Activated T-cell treated with anti-CD3 and anti-CD28 coated beads, Interleukin-2, amount 50 U/mL, for 1 hour (primary cell): ENCODE results near the gene TRAPPC8.
"Not testable (repeated sequence)": the region's sequence is repeated elsewhere in the genome, so short reads cannot be mapped to it uniquely, and the experiment has no call there.

ENCODE experiments used
- DNase-seq: peaks from one replicate; pipeline ENCODE4 v3.0.0-alpha.2; 2020

TRAPPC8 gene, protein sequence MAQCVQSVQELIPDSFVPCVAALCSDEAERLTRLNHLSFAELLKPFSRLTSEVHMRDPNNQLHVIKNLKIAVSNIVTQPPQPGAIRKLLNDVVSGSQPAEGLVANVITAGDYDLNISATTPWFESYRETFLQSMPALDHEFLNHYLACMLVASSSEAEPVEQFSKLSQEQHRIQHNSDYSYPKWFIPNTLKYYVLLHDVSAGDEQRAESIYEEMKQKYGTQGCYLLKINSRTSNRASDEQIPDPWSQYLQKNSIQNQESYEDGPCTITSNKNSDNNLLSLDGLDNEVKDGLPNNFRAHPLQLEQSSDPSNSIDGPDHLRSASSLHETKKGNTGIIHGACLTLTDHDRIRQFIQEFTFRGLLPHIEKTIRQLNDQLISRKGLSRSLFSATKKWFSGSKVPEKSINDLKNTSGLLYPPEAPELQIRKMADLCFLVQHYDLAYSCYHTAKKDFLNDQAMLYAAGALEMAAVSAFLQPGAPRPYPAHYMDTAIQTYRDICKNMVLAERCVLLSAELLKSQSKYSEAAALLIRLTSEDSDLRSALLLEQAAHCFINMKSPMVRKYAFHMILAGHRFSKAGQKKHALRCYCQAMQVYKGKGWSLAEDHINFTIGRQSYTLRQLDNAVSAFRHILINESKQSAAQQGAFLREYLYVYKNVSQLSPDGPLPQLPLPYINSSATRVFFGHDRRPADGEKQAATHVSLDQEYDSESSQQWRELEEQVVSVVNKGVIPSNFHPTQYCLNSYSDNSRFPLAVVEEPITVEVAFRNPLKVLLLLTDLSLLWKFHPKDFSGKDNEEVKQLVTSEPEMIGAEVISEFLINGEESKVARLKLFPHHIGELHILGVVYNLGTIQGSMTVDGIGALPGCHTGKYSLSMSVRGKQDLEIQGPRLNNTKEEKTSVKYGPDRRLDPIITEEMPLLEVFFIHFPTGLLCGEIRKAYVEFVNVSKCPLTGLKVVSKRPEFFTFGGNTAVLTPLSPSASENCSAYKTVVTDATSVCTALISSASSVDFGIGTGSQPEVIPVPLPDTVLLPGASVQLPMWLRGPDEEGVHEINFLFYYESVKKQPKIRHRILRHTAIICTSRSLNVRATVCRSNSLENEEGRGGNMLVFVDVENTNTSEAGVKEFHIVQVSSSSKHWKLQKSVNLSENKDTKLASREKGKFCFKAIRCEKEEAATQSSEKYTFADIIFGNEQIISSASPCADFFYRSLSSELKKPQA (N-terminal part only)

DNA sequence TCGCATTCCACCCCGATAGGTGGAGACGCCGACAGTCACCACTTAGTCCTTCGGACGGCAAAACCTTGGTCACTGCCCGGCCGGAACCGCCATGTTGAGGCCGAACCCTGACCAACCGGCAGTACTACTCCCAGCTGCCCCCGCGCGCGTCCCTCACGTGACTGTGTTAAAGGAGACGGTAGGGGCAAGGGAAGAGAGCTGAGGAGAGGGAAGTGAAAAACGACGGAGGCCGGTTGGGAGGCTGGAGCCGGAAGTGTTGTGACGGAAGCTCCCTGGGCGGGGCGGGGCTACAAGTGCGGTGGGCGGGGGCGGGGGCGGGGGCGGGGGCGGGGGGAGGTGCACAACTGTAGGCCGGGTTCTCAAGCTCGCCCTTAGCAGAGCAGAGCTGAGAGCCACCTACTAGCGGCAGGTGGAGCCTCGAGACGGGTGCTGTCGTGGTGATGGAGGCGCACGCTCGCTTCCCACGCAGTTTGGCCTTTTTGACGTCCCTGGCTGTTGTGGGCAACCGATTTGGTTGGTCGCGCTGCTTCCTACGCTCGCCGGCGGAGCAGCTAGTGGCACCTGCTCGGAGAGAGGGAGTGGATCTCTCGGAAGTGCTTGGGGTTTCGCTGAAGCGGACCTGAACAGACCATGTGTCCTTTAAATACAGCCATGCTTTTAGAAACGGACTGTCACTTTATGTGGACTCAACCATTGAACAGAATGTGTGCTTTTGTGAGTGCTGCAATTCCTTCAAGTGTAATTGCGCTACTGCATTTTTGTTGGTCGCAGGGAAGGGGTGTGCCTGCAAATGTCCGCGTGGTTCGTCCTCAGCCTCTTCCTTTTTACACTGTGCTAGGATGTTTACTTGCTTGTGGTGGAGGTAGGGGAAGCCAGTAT lies at the start of gene TRAPPC8:
Gene TRAPPC8, minus strand, starts transcription at position 130 of the 879 bp plus-strand sequence. CDS start 364 bp downstream, outside the sequence.
- DNase-seq: peak; percentile 88

DNA sequence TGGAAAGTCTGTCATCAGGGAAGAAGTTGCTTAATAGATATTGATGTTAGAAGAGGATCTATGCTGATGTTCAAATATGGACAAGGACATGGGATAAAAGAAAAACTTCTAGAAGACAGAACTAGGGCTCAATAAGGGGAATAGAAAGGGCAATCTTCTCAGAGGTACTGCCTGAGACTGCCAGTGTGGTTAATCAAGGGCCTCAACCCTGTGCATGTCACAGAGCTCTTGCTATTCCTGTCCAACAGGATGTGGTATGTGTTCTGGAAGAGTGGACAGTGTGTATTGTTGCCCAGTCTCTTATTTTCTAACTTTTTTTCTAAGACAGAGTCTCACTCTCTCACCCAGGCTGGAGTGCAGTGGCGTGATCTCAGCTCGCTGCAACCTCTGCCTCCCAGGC lies 47.9 kb upstream of the TRAPPC8 start:
- DNase-seq: no peak

DNA sequence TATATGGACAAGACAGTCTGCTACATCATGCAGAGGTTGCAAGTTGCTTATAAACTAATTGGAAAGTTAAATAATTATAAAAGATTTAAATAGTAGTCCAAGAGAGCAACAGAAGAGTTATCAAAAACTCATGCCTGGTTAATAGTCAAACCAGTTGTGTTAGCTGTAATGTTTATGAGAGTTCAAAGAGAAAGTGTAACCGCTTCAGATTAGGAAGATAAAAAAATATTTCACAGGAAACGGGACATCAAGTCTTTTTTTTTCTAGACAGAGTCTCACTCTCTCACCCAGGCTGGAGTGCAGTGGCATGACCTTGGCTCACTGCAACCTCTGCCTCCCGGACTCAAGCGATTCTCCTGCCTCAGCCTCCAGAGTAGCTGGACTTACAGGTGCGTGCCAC lies 41.0 kb upstream of the TRAPPC8 start:
- DNase-seq: no peak

DNA sequence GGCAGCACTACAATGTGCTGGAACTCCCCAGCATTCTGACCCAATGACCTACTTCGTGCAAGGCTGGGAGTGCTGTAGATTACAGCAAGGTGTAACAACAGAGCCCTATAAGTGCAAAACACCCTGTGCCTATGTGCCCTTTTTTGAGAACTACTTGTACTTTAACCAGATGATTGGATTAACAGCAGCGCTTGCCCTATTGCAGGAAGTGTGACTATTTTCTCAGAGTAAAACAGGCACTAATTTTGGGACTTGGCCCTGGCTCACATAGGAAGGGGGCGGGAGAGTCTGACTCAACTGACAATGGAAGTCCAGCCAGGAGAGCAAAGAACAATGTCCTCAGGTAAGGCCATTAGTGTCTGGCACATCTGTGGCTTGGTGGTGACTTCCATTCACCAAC lies 40.1 kb upstream of the TRAPPC8 start:
- DNase-seq: no peak

GRCh38 chr18:31980863-31981262 lies 37.9 kb upstream of the TRAPPC8 start:
- no peak for DNase-seq

- no peak for DNase-seq
Measured at GRCh38 chr18:31979714-31980113, 36.8 kb upstream of the TRAPPC8 start.

DNA sequence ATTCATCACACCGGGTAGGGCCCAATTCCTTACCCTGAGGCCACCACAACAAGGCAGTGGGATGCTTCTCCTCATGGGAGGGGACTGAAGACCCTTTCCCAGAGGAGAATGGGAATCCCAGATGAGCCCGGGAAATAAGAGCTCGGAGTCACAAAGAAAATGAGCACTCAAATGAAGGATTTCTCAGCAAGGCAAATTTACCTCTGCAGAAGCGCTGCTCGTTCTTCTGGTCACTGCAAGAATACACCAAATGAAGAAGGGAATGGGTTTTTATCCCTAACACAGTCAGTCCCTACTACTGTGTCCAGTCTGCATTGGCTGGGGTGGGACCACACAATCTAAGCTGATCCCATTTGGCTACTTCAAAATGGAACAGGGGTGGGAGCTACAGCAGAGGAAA lies 35.7 kb upstream of the TRAPPC8 start:
- no peak for DNase-seq

- DNase-seq: no peak
Measured at GRCh38 chr18:31977270-31977872, 34.4 kb upstream of the TRAPPC8 start.

DNA sequence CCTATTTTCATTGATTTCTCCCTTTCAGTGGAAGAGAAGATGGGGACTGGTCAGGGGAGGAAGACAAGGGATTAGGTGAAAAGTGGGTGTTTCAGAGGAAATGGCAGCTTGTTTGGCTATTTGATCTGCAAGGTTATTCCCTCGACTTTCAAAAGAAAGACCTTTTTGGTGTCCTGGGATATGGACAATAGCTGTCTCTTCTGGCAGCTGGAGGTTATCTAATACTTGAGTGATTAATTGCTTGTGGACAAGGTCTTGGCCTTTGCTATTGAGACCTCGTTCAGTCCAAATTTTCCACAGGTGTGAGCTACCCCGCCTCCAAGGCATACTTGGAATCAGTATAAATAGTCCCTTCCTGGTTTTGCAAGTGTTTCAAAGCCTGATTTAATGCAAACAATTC lies 33.3 kb upstream of the TRAPPC8 start:
- DNase-seq: no peak

DNA sequence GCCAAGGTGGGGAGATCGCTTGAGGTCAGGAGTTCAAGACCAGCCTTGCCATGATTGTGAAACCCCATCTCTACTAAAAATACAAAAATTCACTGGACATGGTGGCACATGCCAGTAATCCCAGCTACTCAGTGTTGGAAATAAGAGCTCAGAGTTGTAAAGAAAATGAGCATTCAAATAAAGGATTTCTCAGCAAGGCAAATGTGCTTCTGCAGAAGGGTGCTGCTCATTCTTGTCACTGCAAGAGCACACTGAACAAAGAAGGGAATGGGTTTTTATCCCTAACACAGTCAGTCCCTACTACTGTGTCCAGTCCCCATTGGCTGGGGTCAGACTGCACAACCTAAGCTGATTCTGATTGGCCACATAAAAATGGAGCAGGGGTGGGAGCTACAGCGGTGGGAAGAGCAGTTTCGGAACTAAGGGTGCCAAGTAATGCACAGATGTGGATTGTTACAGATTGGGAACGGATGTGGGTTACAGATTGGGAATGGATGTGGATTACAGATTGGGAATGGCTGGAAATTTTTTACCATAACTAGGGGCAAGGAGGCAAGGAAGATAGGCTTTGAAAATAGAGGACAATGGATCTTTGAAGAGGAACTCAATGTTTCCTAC lies 31.1 kb upstream of the TRAPPC8 start:
- no peak for DNase-seq

GRCh38 chr18:31970617-31971016 lies 27.7 kb upstream of the TRAPPC8 start:
- no peak for DNase-seq

- no peak for DNase-seq
Measured at GRCh38 chr18:31965316-31965970, 22.5 kb upstream of the TRAPPC8 start.

GRCh38 chr18:31957728-31958127 lies 14.8 kb upstream of the TRAPPC8 start:
- no peak for DNase-seq

DNA sequence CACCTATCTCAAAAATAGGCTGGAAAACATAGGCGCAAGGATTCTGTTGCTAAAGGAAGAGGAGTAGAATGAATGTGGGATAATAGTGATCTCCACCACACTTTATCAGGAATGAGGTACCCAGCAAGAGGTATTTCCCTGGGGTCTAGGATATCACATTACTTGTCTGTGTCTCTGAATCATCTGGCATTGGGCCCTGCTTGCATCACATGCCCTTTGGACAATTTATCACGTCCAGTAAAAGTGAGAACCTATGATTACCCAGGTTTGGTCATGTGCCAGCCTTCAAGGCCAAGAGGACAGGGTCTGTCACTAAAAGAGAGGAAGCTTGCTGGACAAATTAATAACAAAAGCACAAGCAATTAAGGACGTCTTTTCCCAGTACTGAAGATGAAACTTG lies 11.4 kb upstream of the TRAPPC8 start:
- no peak for DNase-seq

- not testable (repeated sequence) for DNase-seq
Measured at GRCh38 chr18:31953699-31954098, 10.8 kb upstream of the TRAPPC8 start.

DNA sequence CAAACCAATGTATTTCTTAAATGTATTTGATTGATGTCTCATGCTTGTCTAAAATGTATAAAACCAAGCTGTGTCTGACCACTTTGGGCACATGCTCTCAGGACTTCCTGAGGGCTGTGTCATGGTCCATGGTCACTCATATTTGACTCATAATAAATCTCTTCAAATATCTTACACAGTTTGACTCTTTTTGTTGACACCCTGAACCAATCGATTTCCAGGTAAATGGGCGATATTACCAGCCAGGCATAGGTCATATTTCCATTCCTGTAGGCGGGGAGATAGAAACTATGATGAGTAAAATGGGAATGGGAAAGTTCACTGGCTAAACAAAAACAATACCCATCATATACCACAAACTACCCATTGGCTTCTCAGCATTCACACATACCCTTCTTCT lies 9.3 kb upstream of the TRAPPC8 start:
- no peak for DNase-seq

GRCh38 chr18:31950583-31950982 lies 7.7 kb upstream of the TRAPPC8 start:
- no peak for DNase-seq

DNA sequence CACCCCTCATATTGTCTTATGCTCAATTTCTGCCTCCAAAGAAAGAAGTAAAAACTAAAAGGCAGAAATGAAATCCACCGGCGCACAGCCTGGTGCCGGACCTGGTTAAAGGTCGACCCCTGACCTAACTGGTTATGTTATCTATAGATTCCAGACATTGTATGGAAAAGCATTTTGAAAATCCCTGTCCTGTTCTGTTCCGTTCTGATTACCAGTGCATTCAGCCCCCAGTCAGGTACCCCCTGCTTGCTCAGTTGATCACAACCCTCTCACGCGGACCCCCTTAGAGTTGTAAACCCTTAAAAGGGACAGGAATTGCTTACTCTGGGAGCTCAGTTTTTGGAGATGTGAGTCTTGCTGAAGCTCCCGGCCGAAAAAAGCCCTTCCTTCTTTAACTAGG lies 5.4 kb upstream of the TRAPPC8 start:
- DNase-seq: not testable (repeated sequence)

DNA sequence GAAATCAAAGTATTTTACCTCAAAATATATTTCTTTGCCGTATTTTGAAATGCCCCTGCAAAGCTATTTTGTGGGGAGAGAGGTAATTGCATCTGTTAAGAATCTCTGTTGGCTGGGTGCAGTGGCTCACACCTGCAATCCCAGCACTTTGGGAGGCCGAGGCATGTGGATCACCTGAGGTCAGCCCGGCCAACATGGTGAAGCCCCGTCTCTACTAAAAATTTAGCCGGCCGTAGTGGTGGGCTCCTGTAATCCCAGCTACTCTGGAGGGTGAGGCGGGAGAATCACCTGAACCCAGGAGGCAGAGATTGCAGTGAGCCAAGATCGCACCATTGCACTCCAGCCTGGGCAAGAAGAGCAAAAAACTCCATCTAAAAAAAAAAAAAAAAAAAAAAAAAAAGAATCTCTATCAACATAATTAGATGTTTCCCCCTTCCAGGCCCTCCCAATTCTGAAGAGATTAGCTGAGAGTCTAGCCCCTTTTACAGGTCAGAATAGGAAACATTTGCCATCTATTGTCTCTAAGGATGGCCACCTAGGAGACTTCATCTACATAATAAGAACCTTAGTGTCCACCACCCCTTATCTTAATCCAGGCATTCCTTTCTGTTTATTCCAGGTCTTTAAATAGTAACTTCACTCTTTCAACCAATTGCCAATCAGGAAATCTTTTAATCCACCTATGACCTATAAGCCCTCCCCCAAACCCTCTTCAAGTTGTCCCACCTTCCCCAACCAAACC lies 3.5 kb upstream of the TRAPPC8 start:
- DNase-seq: no peak
